Cardiac fibroblast (primary cell): ENCODE measurements around the gene DIS3L2.
"Not testable (repeated sequence)": the region's sequence is repeated elsewhere in the genome, so short reads cannot be mapped to it uniquely, and the experiment has no call there.

Experiments
- DNase-seq, 2 donors: peaks; one replicate each; pipeline versions ENCODE4 v3.0.0 to v3.0.0-alpha.2; 2010; ENCODE audit warnings: low read depth in 2 of 2
- H3K4me3 ChIP-seq, 2 donors: replicated peaks in 1 of 2; 1 replicate in 1 of 2; 2 replicates in 1 of 2; pipeline ENCODE4 v1.5.1; 2011; ENCODE audit warnings: low read depth in 2 of 2, low read length in 2 of 2, mild to moderate bottlenecking in 2 of 2, moderate library complexity in 1 of 2
- CTCF ChIP-seq: IDR thresholded peaks from one replicate; pipeline ENCODE4 v1.5.1; 2011; ENCODE audit warnings: low read depth, mild to moderate bottlenecking, low read length, inconsistent platforms

Gene DIS3L2

GRCh38 chr2:232030229-232030628 is 68.7 kb downstream of the DIS3L2 start:
- no peak for DNase-seq
- H3K4me3 ChIP-seq: no peak overlapping the region
- peak; percentile 36 for TF ChIP-seq CTCF

GRCh38 chr2:232035292-232035691 is 73.8 kb downstream of the DIS3L2 start:
- DNase-seq, H3K4me3 ChIP-seq: not testable (repeated sequence)

GRCh38 chr2:232036876-232037275 is 75.4 kb downstream of the DIS3L2 start:
- DNase-seq, H3K4me3 ChIP-seq: not testable (repeated sequence)

- H3K4me3 ChIP-seq: no peak overlapping the region
- no peak for TF ChIP-seq CTCF
- DNase-seq: peak; percentile 12 to 29
These were observed 76.9 kb downstream of the DIS3L2 start for GRCh38 chr2:232038251-232038880.

GRCh38 chr2:232038881-232039485 is 77.5 kb downstream of the DIS3L2 start:
- H3K4me3 ChIP-seq: no peak overlapping the region

GRCh38 chr2:232042911-232043574 is 81.5 kb downstream of the DIS3L2 start:
- no peak for TF ChIP-seq CTCF
- H3K4me3 ChIP-seq: no peak overlapping the region
- DNase-seq: peak in 1 of 2 donors; percentile 22

More at GRCh38 chr2:232038881-232039485, 77.5 kb downstream of the DIS3L2 start:
- TF ChIP-seq CTCF: no peak
- DNase-seq: no peak

GRCh38 chr2:232043966-232044365 is 82.5 kb downstream of the DIS3L2 start:
- H3K4me3 ChIP-seq: no peak overlapping the region
- DNase-seq: no peak
- TF ChIP-seq CTCF: no peak
